Mesothelial cell of epicardium (in vitro differentiated cells): ENCODE results near the gene FAM78B. TPM values are rescaled to one million over a fixed set of nuclear protein-coding genes. Genes with fewer than 3 reads are reported as not detected.

Experiments used
- DNase-seq, 2 experiments: peaks; one replicate each; pipeline ENCODE4 v3.0.0; 2021; ENCODE audit warnings: low spot score in 2 of 2; ENCODE audit not compliant: unreplicated experiment in 2 of 2
- H3K27ac Mint-ChIP-seq: 2 replicates; pipeline ENCODE4 v1.8.0; 2021; ENCODE audit warnings: mixed read lengths
- H3K27me3 Mint-ChIP-seq: 2 replicates; pipeline ENCODE4 v1.8.0; 2021; ENCODE audit warnings: low read depth, mixed read lengths
- H3K36me3 Mint-ChIP-seq: 2 replicates; pipeline ENCODE4 v1.8.0; 2021; ENCODE audit warnings: mixed read lengths
- H3K4me1 Mint-ChIP-seq: 2 replicates; pipeline ENCODE4 v1.8.0; 2021; ENCODE audit warnings: mixed read lengths
- H3K4me3 Mint-ChIP-seq: 2 replicates; pipeline ENCODE4 v1.8.0; 2021; ENCODE audit warnings: mild to moderate bottlenecking, moderate library complexity, mixed read lengths
- H3K9me3 Mint-ChIP-seq: 2 replicates; pipeline ENCODE4 v1.8.0; 2021; ENCODE audit warnings: mixed read lengths
- CTCF ChIP-seq: fragments of 200-600 bp; sonication (generic); IDR thresholded peaks from one replicate; pipeline ENCODE4 v1.5.0; 2021; ENCODE audit warnings: antibody characterized with exemption; ENCODE audit not compliant: unreplicated experiment
- total RNA-seq: library from RNA; stranded (reverse); gene quantifications from 3 replicates; pipeline ENCODE4 v1.2.1, GENCODE V29; 2021

FAM78B gene
- total RNA-seq, 1 donor from 2014 or later, result 0.16 TPM

DNA sequence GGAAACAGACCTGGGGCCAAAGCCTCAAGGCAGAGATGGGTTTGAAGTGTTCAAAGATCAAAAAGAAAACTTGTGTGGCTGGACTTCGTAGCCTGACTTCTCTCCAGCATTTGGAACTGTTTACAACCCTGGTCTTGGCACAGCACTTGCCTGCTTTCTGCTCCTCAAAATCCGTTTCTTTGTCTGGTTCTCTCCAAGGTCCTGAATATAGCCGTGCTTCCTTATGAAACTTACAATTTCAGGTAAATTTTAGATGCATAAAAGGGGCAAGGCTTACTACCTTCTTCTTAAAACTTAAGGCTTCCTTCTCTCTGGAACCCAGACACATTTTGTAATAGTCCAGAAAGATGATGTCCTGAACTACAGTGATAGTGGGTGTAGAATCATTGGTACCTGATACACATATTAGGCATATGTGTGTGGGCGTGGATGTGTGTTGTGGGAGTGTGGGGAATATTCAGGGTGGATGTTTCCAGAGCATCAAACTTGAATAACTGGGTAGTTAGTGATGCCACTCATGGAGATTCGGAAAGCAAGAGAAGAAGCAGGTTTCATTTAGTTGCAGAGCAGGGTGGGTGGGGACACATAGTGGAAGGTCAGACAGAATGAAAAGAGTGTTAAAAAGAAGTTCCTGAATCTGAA is 26.4 kb upstream of the FAM78B start:
- Mint-ChIP-seq H3K9me3 (no peaks in the 10 kb centered on the region), H3K36me3 (no peaks in the 10 kb centered on the region), H3K4me1 (no peaks in the 10 kb centered on the region), H3K27ac (no peak overlapping the region), H3K4me3 (no peak overlapping the region), H3K27me3 (no peaks in the 10 kb centered on the region)
- no peak for TF ChIP-seq CTCF
- DNase-seq, result no peak

DNA sequence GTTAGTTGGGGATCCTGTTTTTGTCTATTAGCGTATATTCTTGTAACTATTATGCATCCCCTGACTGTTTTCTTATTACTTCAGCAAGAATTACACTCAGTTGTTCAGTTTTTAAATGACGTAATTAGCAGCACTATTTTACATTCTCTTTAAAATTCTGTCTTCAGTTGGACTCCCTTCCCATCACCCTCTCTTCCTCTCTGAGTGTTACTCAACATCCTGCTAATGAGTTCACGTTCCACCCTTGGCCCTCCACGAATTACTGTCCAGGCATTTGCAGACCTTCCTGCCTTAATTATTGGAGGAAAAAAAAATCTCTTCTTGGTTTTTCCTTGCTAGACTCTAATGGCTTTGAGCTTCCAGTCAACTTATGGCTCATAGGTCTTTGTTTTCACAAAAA is 23.6 kb upstream of the FAM78B start:
- no peaks in the 10 kb centered on the region for H3K4me1 Mint-ChIP-seq
- H3K4me3 Mint-ChIP-seq, result no peak overlapping the region
- H3K27ac Mint-ChIP-seq, result no peak overlapping the region
- no peak for TF ChIP-seq CTCF
- DNase-seq, result no peak
- peaks cover 1% of the 10 kb centered on the region for H3K27me3 Mint-ChIP-seq
- no peaks in the 10 kb centered on the region for H3K36me3 Mint-ChIP-seq
- no peaks in the 10 kb centered on the region for H3K9me3 Mint-ChIP-seq

DNA sequence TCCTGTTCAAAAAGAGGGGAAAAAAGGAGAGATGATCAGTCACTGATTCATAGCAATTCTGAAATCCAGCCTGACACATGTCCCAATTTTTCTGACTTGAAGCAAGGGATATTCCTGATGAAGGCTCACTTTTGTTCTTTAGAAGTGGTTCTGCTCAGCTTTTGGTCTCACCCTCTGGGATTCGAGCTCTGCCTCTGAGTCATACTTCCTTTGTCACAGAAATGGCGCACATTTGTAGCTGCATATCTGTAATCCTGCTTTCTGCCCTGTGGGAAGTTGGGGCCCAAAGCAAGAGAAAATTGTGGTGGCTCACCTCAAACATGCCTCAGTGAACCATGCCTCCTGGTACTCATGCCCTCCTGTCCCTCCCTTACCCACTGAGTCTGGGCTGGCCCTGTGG is 22.3 kb upstream of the FAM78B start:
- no peak for DNase-seq
- Mint-ChIP-seq H3K4me3 (no peak overlapping the region), H3K36me3 (no peaks in the 10 kb centered on the region), H3K27me3 (peaks cover 10% of the 10 kb centered on the region), H3K27ac (no peak overlapping the region), H3K9me3 (no peaks in the 10 kb centered on the region), H3K4me1 (no peaks in the 10 kb centered on the region)
- TF ChIP-seq CTCF, result no peak

DNA sequence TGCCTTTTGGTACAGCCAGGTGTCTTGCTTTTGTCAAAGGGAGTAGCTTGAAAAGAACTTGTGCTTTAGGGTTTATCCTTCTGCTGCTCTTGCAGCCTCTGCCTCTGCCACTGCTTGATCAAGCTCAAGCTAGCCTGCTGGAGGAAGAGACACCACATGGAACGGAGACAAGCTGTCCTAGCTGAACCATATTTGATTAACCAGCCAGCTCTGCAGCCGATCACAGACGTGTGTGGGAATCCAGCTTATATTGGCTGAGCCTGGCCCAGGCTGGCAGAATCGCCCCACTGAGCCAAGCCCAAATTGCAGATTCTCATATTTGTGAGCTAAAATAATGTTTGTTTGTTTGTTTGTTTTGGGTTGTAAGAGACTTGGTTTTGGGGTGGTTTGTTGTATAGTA is 18.7 kb upstream of the FAM78B start:
- no peak for TF ChIP-seq CTCF
- Mint-ChIP-seq H3K4me3 (no peak overlapping the region), H3K9me3 (no peaks in the 10 kb centered on the region), H3K27ac (no peak overlapping the region), H3K36me3 (no peaks in the 10 kb centered on the region), H3K4me1 (no peaks in the 10 kb centered on the region), H3K27me3 (peaks cover 19% of the 10 kb centered on the region)
- no peak for DNase-seq

- H3K4me3 Mint-ChIP-seq, result no peak overlapping the region
- H3K27ac Mint-ChIP-seq, result no peak overlapping the region
- no peaks in the 10 kb centered on the region for H3K36me3 Mint-ChIP-seq
- H3K27me3 Mint-ChIP-seq, result peaks cover 19% of the 10 kb centered on the region
- TF ChIP-seq CTCF, result no peak
- no peaks in the 10 kb centered on the region for H3K4me1 Mint-ChIP-seq
- DNase-seq, result no peak
- no peaks in the 10 kb centered on the region for H3K9me3 Mint-ChIP-seq
These were observed 18.1 kb upstream of the FAM78B start for GRCh38 chr1:166184897-166185296.

DNA sequence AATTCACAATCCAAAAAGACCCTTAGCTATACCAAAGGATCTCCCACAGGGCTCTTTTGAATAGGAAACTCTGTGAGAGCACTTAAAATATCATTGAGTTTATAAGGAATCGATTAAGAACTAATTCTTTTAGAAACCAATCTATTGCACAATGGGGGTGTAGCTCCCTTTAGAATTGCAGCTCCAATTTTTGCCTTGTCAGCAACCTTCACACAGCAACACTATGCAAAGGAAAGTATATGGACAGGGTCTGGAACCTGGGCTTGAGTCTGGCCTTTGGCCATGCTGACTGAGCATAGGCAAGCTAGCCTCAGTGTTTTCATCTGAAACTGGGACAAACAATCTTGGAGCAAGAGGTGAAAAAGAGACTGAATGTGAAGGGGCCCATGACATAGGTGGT is 17.2 kb upstream of the FAM78B start:
- TF ChIP-seq CTCF, result no peak
- Mint-ChIP-seq H3K36me3 (no peaks in the 10 kb centered on the region), H3K9me3 (no peaks in the 10 kb centered on the region), H3K4me3 (no peak overlapping the region), H3K27ac (no peak overlapping the region), H3K27me3 (peaks cover 21% of the 10 kb centered on the region), H3K4me1 (no peaks in the 10 kb centered on the region)
- no peak for DNase-seq
